ENCODE data around the gene DSCAML1. TPM values are rescaled to one million over a fixed set of nuclear protein-coding genes. Genes with fewer than 3 reads are reported as not detected.

Gene DSCAML1
- total RNA-seq, 4 donors from 2014 or later: 2.9 to 5.8 (median 3.3) TPM

DNA sequence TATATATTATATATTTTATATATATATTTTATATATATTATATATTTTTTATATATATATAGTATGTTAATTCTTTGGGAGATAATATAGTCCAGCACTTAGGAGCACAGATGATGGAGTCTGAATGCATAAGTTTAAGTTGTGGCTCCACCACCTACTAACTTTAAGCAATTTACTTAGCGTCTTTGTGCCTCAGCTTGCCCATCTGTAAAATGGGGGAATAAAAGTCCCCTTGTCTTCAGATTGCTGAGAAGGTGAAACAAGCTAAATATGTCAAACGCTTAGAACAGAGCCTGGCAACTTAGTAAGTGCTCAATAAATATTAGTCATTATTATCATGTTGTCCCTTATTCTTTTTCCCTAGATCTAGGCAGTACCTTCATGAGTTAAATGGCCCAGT lies 27.5 kb downstream of the DSCAML1 start:
- no peaks in the 10 kb centered on the region for H3K36me3 ChIP-seq
- H3K4me3 ChIP-seq: no peak overlapping the region
- TF ChIP-seq, protein P1, sequence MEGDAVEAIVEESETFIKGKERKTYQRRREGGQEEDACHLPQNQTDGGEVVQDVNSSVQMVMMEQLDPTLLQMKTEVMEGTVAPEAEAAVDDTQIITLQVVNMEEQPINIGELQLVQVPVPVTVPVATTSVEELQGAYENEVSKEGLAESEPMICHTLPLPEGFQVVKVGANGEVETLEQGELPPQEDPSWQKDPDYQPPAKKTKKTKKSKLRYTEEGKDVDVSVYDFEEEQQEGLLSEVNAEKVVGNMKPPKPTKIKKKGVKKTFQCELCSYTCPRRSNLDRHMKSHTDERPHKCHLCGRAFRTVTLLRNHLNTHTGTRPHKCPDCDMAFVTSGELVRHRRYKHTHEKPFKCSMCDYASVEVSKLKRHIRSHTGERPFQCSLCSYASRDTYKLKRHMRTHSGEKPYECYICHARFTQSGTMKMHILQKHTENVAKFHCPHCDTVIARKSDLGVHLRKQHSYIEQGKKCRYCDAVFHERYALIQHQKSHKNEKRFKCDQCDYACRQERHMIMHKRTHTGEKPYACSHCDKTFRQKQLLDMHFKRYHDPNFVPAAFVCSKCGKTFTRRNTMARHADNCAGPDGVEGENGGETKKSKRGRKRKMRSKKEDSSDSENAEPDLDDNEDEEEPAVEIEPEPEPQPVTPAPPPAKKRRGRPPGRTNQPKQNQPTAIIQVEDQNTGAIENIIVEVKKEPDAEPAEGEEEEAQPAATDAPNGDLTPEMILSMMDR (IDR thresholded peaks at IDR 0.05): no peak
- no peak for TF ChIP-seq POLR2A (IDR thresholded peaks at IDR 0.05)
- no peak for TF ChIP-seq EP300 (IDR thresholded peaks at IDR 0.05; ENCODE audit: low read depth)
- TF ChIP-seq POLR2AphosphoS5 (IDR thresholded peaks at IDR 0.05): no peak
- H3K4me1 ChIP-seq: no peaks in the 10 kb centered on the region
- 76 to 96% methylated on average over 2 of the region's 2 CpGs for WGBS, 2 donors (ENCODE audit: low coverage in 1 of 2)
- no peak overlapping the region for H3K27ac ChIP-seq
- no peak for DNase-seq
- intact Hi-C loops (cut with DNase I; ENCODE audit: low total_unique reads) (no loop called here), in situ Hi-C loops (cut with MboI; ENCODE audit: low pct_ligation_motif_present in 1 of 4, low pct_unique_long_range_greater_than_20kb in 1 of 4, low sequenced_read_pairs in 3 of 4) (no loop called here)
- no peaks in the 10 kb centered on the region for H3K27me3 ChIP-seq
- no peaks in the 10 kb centered on the region for H3K9me3 ChIP-seq

DNA sequence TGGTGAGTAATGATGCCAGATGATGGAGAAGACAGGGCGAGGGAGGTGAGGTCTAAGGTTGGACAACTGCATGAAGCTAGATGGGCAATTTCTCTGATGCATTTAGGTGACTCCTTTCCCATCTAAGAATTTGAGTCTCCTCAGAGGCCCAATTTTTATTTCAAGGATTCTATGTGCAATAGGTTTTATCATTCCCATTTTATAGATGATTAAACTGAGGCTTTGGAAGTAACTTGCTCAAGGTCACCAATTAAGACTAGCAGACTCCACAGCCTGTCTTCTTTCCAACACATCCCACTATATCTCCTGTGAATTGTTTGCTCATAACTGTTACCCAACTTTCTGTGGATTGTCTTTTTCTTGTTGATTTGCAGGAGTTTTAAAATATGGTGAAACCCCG lies 28.5 kb downstream of the DSCAML1 start:
- intact Hi-C loops (cut with DNase I; ENCODE audit: low total_unique reads): no loop called here
- no peak overlapping the region for H3K4me3 ChIP-seq
- no peaks in the 10 kb centered on the region for H3K4me1 ChIP-seq
- DNase-seq: no peak
- TF ChIP-seq EP300 (IDR thresholded peaks at IDR 0.05; ENCODE audit: low read depth) (no peak), POLR2AphosphoS5 (IDR thresholded peaks at IDR 0.05) (no peak)
- in situ Hi-C loops (cut with MboI; ENCODE audit: low pct_ligation_motif_present in 1 of 4, low pct_unique_long_range_greater_than_20kb in 1 of 4, low sequenced_read_pairs in 3 of 4): no loop called here
- no peaks in the 10 kb centered on the region for H3K36me3 ChIP-seq
- no peaks in the 10 kb centered on the region for H3K27me3 ChIP-seq
- WGBS, 2 donors (ENCODE audit: low coverage in 1 of 2): 89 to 90% methylated on average over 2 of the region's 2 CpGs
- no peaks in the 10 kb centered on the region for H3K9me3 ChIP-seq
- H3K27ac ChIP-seq: no peak overlapping the region

DNA sequence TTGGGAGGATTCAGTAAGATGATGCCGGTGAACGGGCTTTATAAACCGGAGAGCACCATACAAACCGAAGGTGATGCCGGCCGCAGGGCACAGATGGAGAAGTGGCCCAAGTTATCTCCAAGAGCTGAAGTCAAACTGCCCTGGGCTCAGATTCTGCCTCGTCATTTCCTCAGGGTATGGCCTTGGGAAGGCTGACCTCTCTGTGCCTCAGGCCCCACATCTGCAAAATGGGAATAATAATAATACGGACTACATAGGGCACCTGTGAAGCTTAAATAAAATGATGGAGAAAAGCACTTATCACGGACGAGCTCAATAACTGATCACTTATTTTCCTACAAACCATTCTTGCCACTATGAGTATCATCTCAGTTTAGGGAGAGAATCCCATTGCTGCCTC lies 29.9 kb downstream of the DSCAML1 start:
- WGBS, 2 donors (ENCODE audit: low coverage in 1 of 2): 92 to 100% methylated on average over 3 to 10 of the region's 10 CpGs
- DNase-seq: no peak

DNA sequence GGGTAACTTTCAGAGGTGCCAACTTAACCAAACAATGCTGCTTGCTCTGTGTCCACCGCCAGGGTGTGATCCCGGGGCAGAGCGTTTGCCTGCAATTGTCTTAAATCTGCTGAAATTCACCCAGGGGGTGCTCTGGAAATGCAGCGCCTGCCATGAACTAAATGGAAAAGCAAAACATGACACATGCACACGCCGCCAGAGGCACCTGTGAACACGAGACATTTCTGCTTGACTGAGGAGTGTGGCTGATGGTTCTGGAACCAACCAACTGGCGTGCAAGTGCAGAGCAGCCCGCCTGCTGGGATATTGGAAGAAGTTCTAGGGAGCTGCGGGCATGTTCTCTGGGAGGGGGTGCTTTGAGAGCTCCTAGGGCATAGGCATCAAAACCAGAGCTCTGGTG lies 30.4 kb downstream of the DSCAML1 start:
- 86% methylated on average over 10 of the region's 10 CpGs; no CpG with 5 or more reads in 1 of the 2 donors for WGBS, 2 donors (ENCODE audit: low coverage in 1 of 2)
- intact Hi-C loops (cut with DNase I; ENCODE audit: low total_unique reads): no loop called here

More for the DNA sequence above, 29.9 kb downstream of the DSCAML1 start:
- in situ Hi-C loops (cut with MboI; ENCODE audit: low pct_ligation_motif_present in 1 of 4, low pct_unique_long_range_greater_than_20kb in 1 of 4, low sequenced_read_pairs in 3 of 4) (no loop called here), intact Hi-C loops (cut with DNase I; ENCODE audit: low total_unique reads) (no loop called here)
- no peak for TF ChIP-seq POLR2A (IDR thresholded peaks at IDR 0.05)
- Histone ChIP-seq H3K4me1 (no peaks in the 10 kb centered on the region), H3K27ac (no peak overlapping the region), H3K9me3 (no peaks in the 10 kb centered on the region), H3K4me3 (no peak overlapping the region), H3K27me3 (no peaks in the 10 kb centered on the region), H3K36me3 (no peaks in the 10 kb centered on the region)

DNA sequence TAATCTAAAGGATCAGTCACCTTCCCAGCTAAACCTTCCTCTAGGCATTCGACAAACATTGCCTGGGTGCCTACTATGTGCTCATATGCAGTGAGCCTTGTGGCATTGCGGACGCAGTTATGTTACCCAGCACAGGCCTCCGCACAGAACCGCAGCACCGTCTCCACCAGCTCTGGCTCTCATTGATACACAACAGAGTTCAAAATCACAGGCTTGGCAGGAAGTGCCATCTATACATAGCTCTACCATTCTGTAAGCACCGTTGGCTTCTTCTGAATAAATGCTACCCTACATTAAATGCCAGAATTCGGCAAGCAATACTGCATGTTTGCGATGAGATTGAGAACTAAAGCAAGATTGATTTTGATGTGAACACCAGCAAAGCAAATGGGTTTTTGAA lies 31.0 kb downstream of the DSCAML1 start:
- in situ Hi-C loops (cut with MboI; ENCODE audit: low pct_ligation_motif_present in 1 of 4, low pct_unique_long_range_greater_than_20kb in 1 of 4, low sequenced_read_pairs in 3 of 4): no loop called here
- H3K9me3 ChIP-seq: no peaks in the 10 kb centered on the region
- 87 to 100% methylated on average over 2 to 9 of the region's 9 CpGs for whole genome bisulfite sequencing, 2 donors (ENCODE audit: low coverage in 1 of 2)
- H3K27me3 ChIP-seq: no peaks in the 10 kb centered on the region
- no peak overlapping the region for H3K4me3 ChIP-seq
- no peak overlapping the region for H3K27ac ChIP-seq
- no peaks in the 10 kb centered on the region for H3K36me3 ChIP-seq
- intact Hi-C loops (cut with DNase I; ENCODE audit: low total_unique reads): no loop called here
- H3K4me1 ChIP-seq: no peaks in the 10 kb centered on the region
- TF ChIP-seq EP300 (IDR thresholded peaks at IDR 0.05; ENCODE audit: low read depth): no peak
- TF ChIP-seq POLR2AphosphoS5 (IDR thresholded peaks at IDR 0.05): no peak
- TF ChIP-seq, protein P1 (IDR thresholded peaks at IDR 0.05): no peak
- no peak for TF ChIP-seq POLR2A (IDR thresholded peaks at IDR 0.05)
- DNase-seq: no peak

More for the DNA sequence above, 30.4 kb downstream of the DSCAML1 start:
- H3K27ac ChIP-seq: no peak overlapping the region
- no peaks in the 10 kb centered on the region for H3K27me3 ChIP-seq
- no peaks in the 10 kb centered on the region for H3K36me3 ChIP-seq
- no peak overlapping the region for H3K4me3 ChIP-seq
- no peaks in the 10 kb centered on the region for H3K4me1 ChIP-seq
- TF ChIP-seq POLR2A (IDR thresholded peaks at IDR 0.05) (no peak), POLR2AphosphoS5 (IDR thresholded peaks at IDR 0.05) (no peak), EP300 (IDR thresholded peaks at IDR 0.05; ENCODE audit: low read depth) (no peak)
- TF ChIP-seq, protein P1 (IDR thresholded peaks at IDR 0.05): no peak
- DNase-seq: no peak
- H3K9me3 ChIP-seq: no peaks in the 10 kb centered on the region
- in situ Hi-C loops (cut with MboI; ENCODE audit: low pct_ligation_motif_present in 1 of 4, low pct_unique_long_range_greater_than_20kb in 1 of 4, low sequenced_read_pairs in 3 of 4): no loop called here
